Small intestine (tissue), 7 donors: Measurements from ENCODE around the gene PPA2. TPM values are rescaled to one million over a fixed set of nuclear protein-coding genes. Genes with fewer than 3 reads are reported as not detected.

ENCODE experiments used
- DNase-seq, 2 donors: peaks; one replicate each; pipeline versions ENCODE4 v3.0.0 to v3.0.0-alpha.2; 2013
- FAIRE-seq: peaks from 2 replicates; lab custom pipeline; 2012; peaks lifted over from hg19 to GRCh38; lab: Jason Lieb, UNC
- H3K27ac ChIP-seq, 3 donors: one replicate each; pipeline ENCODE4 v1.5.1; 2013; ENCODE audit warnings: low read length in 2 of 3, mild to moderate bottlenecking in 2 of 3, control low read depth in 1 of 3, inconsistent platforms in 1 of 3, low read depth in 1 of 3, moderate library complexity in 1 of 3
- H3K27me3 ChIP-seq, 3 donors: one replicate each; pipeline ENCODE4 v1.6.1; 2013; ENCODE audit warnings: low read length in 3 of 3, inconsistent platforms in 1 of 3; ENCODE audit not compliant: control insufficient read depth in 3 of 3, insufficient read depth in 3 of 3
- H3K36me3 ChIP-seq, 3 donors: one replicate each; pipeline ENCODE4 v1.6.1; 2013; ENCODE audit warnings: low read length in 3 of 3, inconsistent platforms in 1 of 3, low read depth in 1 of 3, mild to moderate bottlenecking in 1 of 3, moderate library complexity in 1 of 3; ENCODE audit not compliant: control insufficient read depth in 3 of 3, insufficient read depth in 2 of 3
- H3K4me1 ChIP-seq, 3 donors: one replicate each; pipeline ENCODE4 v1.6.1; 2013; ENCODE audit warnings: low read length in 2 of 3, inconsistent platforms in 1 of 3, low read depth in 1 of 3, mild to moderate bottlenecking in 1 of 3, moderate library complexity in 1 of 3; ENCODE audit not compliant: control insufficient read depth in 3 of 3, insufficient read depth in 2 of 3
- H3K4me3 ChIP-seq, 3 donors: one replicate each; pipeline ENCODE4 v1.5.1; 2013; ENCODE audit warnings: low read length in 3 of 3, control low read depth in 1 of 3, inconsistent platforms in 1 of 3, low read depth in 1 of 3, mild to moderate bottlenecking in 1 of 3, moderate library complexity in 1 of 3
- H3K9me3 ChIP-seq, 2 donors: one replicate each; pipeline ENCODE4 v1.6.1; 2013; ENCODE audit warnings: low read depth in 1 of 2, low read length in 1 of 2; ENCODE audit not compliant: control insufficient read depth in 2 of 2, insufficient read depth in 1 of 2
- WGBS, 3 donors: extraction: QIAGEN DNeasy Blood & Tissue Kit; methylation state at CpG; one replicate each; pipeline ENCODE4 v1.1.7; 2013; 5-methylcytosine and 5-hydroxymethylcytosine counted together
- polyA plus RNA-seq, 4 donors: library from polyadenylated mRNA; stranded (reverse) in 3 of 4; unstranded in 1 of 4; fragments of 200-250 nt in 3 of 4; fragments of 120-200 nt in 1 of 4; gene quantifications; one replicate each; pipeline versions ENCODE4 v1.2.1 to v1.2.3, GENCODE V29; 2013
- donor health status: healthy with polysubstance abuse.
- donor health status: control.
- donor health status: control.
- donor health status: Bipolar disorder and iron deficiency.
- donor health status: healthy.

The PPA2 gene
- polyA plus RNA-seq, 4 donors, result 87.0 to 129 (median 108) TPM

DNA sequence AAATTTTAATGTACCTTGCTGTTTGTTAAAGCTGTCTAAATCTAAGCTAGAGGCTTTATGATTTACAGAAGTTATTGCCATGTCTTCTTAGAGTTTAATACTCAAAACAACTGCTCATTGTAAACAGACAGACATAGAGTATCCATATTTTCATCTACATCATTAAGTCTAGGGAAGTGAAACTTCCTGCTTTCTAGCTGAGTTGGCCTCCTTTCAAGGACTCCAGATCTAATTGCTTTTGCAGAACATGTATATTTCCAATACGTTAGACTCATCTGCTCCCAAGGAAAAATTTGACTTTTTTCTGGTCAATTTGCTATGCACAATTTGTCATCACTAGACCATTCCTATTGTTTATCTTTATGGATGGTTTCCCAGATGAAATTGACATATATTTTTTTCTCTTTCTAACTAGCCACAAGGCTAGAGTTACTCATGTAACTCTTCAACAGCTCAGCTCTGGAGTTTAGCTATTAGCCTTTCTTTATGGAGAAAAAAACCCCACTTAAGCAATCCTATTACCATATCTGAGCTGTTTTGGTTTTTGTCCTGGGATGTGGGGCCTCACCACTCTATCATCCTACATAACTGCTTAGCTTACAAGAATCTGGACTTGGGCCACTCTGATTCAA lies 122.9 kb downstream of the PPA2 start:
- Histone ChIP-seq H3K27ac (no peak overlapping the region), H3K27me3 (no peaks in the 10 kb centered on the region), H3K9me3 (no peaks in the 10 kb centered on the region), H3K4me3 (no peak overlapping the region), H3K36me3 (no peaks in the 10 kb centered on the region), H3K4me1 (no peaks in the 10 kb centered on the region)
- FAIRE-seq (no peak), DNase-seq (no peak)
- WGBS, 3 donors, result 49 to 72% (median 67%) methylated on average over 1 of the region's 1 CpG

DNA sequence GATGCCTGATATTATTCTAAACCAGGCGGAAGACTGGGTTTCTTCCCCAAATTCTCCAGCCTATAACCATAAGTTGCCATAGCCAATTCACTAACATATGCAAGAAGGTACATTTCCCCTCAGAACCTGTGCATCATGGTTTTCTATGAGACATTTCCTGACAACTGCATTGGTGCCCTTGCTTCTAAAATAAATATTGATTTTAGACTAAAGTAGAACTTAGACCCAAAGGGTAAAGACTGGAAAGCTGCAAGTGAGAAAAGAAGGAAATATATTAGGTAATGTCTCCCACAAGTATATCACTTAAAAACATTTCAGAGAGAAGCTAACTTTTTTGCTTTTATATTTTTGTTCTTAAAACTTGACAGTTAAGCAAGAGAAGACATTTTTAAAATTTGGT lies 125.1 kb downstream of the PPA2 start:
- Histone ChIP-seq H3K27ac (no peak overlapping the region), H3K36me3 (no peaks in the 10 kb centered on the region), H3K4me1 (no peaks in the 10 kb centered on the region), H3K9me3 (no peaks in the 10 kb centered on the region), H3K4me3 (no peak overlapping the region), H3K27me3 (no peaks in the 10 kb centered on the region)
- DNase-seq (no peak), FAIRE-seq (peak; percentile 53)
- 97 to 100% (median 99%) methylated on average over 1 of the region's 1 CpG for WGBS, 3 donors

DNA sequence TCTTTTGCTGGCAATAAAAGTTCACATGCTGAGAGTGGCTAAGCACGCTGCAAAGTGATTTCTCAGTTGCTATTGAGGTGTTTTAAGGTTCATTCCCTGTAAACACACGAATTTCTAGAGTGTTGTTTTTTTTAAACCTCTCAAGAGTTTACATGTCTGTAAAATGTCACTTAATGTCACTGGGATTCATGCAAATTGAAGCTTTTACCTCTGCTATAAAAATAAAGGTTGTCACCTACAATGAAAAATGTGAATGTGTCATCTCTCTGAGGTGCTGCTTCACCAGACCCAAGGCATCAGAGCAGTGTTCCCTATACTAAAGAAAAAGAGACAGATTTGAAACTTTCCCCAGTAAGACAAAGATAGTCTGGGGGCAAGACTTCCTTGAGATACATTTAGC lies 127.0 kb downstream of the PPA2 start:
- no peaks in the 10 kb centered on the region for H3K4me1 ChIP-seq
- no peak overlapping the region for H3K27ac ChIP-seq
- no peak for DNase-seq
- no peaks in the 10 kb centered on the region for H3K9me3 ChIP-seq
- WGBS, 3 donors, result 77 to 87% (median 85%) methylated on average over 2 of the region's 2 CpGs
- FAIRE-seq, result no peak
- no peaks in the 10 kb centered on the region for H3K27me3 ChIP-seq
- H3K36me3 ChIP-seq, result no peaks in the 10 kb centered on the region
- H3K4me3 ChIP-seq, result no peak overlapping the region

DNA sequence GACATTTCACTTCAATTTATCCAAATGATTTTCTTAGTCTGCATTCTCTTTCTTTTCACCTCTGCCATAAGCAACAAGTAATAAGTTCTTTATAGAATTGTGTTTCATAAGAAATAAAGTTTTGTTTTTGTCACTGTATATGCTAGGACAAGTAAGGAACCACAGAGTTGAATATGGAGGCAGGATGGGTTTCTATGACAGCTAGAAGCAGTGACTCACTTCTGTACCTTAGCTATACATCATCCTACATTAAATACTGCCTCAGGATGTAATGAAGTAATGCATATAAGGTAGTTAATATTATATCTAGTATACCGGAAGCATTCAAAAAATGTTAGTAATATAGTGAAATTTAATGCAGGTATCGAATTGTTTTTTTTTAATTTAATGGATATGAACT lies 128.0 kb downstream of the PPA2 start:
- Histone ChIP-seq H3K4me1 (no peaks in the 10 kb centered on the region), H3K27ac (no peak overlapping the region), H3K36me3 (no peaks in the 10 kb centered on the region), H3K4me3 (no peak overlapping the region), H3K9me3 (no peaks in the 10 kb centered on the region), H3K27me3 (no peaks in the 10 kb centered on the region)
- FAIRE-seq (no peak), DNase-seq (no peak)
- WGBS, 3 donors, result 96 to 98% (median 98%) methylated on average over 2 of the region's 2 CpGs

DNA sequence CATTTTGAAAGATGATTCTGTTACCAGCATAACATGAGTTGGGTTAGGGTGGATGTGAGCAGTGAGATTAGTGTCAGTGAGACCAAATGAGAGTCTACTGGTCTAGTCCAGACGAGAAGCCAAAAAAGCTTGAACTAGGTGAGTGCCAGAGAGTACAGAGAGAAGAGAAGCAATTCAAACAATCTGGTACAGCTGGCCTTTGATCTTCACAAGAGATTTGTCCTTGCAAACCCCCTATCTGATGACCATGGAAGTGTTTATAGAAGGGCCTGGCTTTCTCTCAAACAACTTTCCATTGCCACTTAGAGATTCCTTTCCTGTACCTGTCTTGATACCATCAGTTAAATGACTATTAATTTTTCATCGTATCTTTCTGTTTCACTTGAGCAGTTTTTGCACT lies 128.5 kb downstream of the PPA2 start:
- Histone ChIP-seq H3K4me1 (no peaks in the 10 kb centered on the region), H3K27ac (no peak overlapping the region), H3K36me3 (no peaks in the 10 kb centered on the region), H3K4me3 (no peak overlapping the region), H3K27me3 (no peaks in the 10 kb centered on the region), H3K9me3 (no peaks in the 10 kb centered on the region)
- FAIRE-seq (no peak), DNase-seq (no peak)
- 52 to 79% (median 72%) methylated on average over 2 of the region's 2 CpGs for WGBS, 3 donors

DNA sequence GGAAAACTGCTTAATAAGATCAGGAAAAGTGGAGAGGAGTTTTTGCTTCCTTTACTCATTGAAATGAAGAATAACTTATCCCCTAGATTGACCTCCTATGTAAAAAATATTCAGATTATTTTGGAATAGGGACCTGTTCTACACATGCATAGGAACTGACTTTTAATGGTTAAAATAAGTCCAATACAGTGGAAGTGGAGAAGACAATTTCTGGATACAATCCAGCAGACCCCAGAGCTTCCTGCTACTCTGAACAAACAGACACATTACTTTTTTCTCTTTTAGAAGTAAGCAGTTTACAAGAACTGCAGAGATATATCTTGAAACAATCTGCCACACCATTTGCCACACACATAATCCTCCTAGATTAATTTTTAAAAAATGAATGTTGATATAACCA lies 129.7 kb downstream of the PPA2 start:
- H3K4me3 ChIP-seq, result no peak overlapping the region
- no peaks in the 10 kb centered on the region for H3K36me3 ChIP-seq
- no peaks in the 10 kb centered on the region for H3K4me1 ChIP-seq
- no peaks in the 10 kb centered on the region for H3K27me3 ChIP-seq
- no peak overlapping the region for H3K27ac ChIP-seq
- no peak for DNase-seq
- FAIRE-seq, result no peak
- H3K9me3 ChIP-seq, result no peaks in the 10 kb centered on the region

DNA sequence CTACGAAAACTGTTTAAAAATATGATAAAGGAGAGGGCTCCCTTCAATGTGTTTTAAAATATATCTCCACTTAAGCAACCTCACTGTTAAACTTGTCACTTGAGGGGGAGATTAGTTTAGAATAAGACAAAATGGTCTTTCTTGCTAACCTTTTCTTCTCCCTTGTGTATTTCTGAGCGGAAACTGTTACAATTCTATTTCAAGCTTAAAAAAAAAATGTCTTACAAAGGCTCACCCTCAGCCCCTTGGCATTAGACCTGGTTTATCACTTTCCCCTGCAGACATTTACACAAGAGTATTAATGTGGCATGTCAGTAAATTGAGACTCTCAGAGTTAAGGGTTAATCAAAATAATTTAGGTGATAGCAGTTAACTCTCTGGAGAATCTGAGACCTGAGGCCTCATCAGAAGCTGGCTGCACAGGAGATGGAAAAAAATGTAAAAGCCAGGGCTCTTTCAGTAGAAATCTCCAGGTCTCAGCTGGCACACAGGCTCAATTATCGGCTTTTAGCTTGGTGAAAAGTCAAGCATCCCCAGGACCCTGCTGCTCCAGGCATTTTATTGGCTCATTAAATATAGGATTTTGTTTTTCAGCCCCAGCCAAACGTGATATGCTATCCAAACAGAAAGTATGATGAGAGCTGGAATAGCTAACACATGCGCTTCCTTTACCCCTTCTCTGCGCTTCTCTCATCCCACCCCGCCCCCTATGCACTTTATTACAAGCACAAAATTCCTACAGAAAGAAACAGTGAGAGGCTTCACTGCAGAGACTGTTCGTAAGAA lies 130.5 kb downstream of the PPA2 start:
- FAIRE-seq (no peak), DNase-seq (no peak)
- no peaks in the 10 kb centered on the region for H3K27me3 ChIP-seq
- H3K36me3 ChIP-seq, result no peaks in the 10 kb centered on the region
- H3K27ac ChIP-seq, result no peak overlapping the region
- no peaks in the 10 kb centered on the region for H3K4me1 ChIP-seq
- 64 to 88% (median 84%) methylated on average over 8 of the region's 8 CpGs for WGBS, 3 donors
- H3K9me3 ChIP-seq, result no peaks in the 10 kb centered on the region
- H3K4me3 ChIP-seq, result no peak overlapping the region

DNA sequence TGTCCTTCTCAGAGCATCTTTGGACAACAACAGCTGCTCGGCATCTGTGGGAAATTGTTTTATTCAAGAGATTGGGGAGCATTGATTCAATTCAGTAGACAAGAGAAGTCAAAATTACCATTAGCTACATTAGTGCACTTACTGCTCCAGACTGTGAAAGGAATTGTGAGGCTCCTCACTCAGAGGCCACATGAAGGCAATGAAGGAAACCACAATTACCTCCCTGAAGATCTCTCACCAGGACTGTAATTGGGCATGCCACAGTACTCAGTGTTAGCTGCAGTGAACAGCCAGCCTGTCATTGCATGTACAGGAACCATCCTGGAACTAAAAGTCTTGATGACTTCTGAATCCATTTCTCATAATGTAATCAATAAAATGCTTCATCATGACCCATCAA lies 144.8 kb downstream of the PPA2 start:
- no peak for FAIRE-seq
- 91 to 100% (median 93%) methylated on average over 1 of the region's 1 CpG for WGBS, 3 donors
- no peak for DNase-seq
- no peaks in the 10 kb centered on the region for H3K9me3 ChIP-seq
- H3K27me3 ChIP-seq, result no peaks in the 10 kb centered on the region
- H3K4me1 ChIP-seq, result no peaks in the 10 kb centered on the region
- no peak overlapping the region for H3K27ac ChIP-seq
- H3K4me3 ChIP-seq, result no peak overlapping the region
- no peaks in the 10 kb centered on the region for H3K36me3 ChIP-seq

DNA sequence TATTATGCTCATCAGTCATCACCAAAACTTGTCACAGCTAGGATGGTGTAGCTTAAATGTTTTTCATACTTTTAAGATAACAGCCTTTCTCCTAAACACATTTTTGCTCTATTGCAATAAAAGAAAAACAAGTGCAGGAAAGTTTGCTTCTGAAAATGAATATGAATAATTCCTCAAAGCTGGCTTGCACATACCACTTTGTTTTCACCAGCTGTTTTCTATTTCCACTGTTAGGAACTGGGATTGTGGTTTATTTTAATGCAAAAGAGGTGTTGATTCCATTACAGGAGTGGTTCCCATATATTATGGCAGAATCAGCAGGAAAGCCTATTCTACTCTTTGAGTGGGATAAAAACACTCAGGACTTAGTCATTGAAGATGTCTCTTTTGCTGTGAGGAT lies 145.9 kb downstream of the PPA2 start:
- H3K9me3 ChIP-seq, result no peaks in the 10 kb centered on the region
- DNase-seq (no peak), FAIRE-seq (no peak)
- H3K36me3 ChIP-seq, result no peaks in the 10 kb centered on the region
- no peaks in the 10 kb centered on the region for H3K27me3 ChIP-seq
- H3K4me1 ChIP-seq, result no peaks in the 10 kb centered on the region
- H3K4me3 ChIP-seq, result no peak overlapping the region
- H3K27ac ChIP-seq, result no peak overlapping the region
